Prostate gland (tissue), 2 donors: ENCODE data around the gene C1orf94. TPM values are rescaled to one million over a fixed set of nuclear protein-coding genes. Genes with fewer than 3 reads are reported as not detected.
"Not testable (repeated sequence)": the region's sequence is repeated elsewhere in the genome, so short reads cannot be mapped to it uniquely, and the experiment has no call there.

Experiments used
- DNase-seq: peaks from one replicate; pipeline ENCODE4 v3.0.0-alpha.2; 2019; ENCODE audit warnings: low spot score
- H3K27ac ChIP-seq, 2 donors: fragments of 200-600 bp; sonication (generic); 2 replicates each; pipeline ENCODE4 v1.5.1; 2017 to 2019
- H3K27me3 ChIP-seq: fragments of 200-600 bp; sonication (generic); replicated peaks from 2 replicates; pipeline ENCODE4 v1.5.1; 2019; ENCODE audit not compliant: insufficient read depth
- H3K36me3 ChIP-seq, 2 donors: fragments of 200-600 bp; sonication (generic); 1 replicate in 1 of 2; 2 replicates in 1 of 2; pipeline versions ENCODE4 v1.5.1 to v1.8.1; 2017 to 2019
- H3K4me1 ChIP-seq: fragments of 200-600 bp; sonication (generic); replicated peaks from 2 replicates; pipeline ENCODE4 v1.5.1; 2019
- H3K4me3 ChIP-seq, 2 donors: fragments of 200-600 bp; sonication (generic); 2 replicates each; pipeline ENCODE4 v1.5.1; 2017 to 2019
- H3K9me3 ChIP-seq: fragments of 200-600 bp; sonication (generic); 2 replicates; pipeline ENCODE4 v1.5.1; 2017
- POLR2A ChIP-seq: fragments of 450-650 bp; IDR thresholded peaks from one replicate; pipeline ENCODE4 v1.6.1; 2016; ENCODE audit warnings: antibody characterized with exemption, mild to moderate bottlenecking
- POLR2AphosphoS5 ChIP-seq: sonication (generic); formaldehyde crosslinking; IDR thresholded peaks from one replicate; pipeline ENCODE4 v1.6.1; 2017; ENCODE audit warnings: antibody characterized with exemption
- WGBS: methylation state at CpG from one replicate; pipeline ENCODE4 v1.1.5; 2018; 5-methylcytosine and 5-hydroxymethylcytosine counted together
- intact Hi-C: fragments of 100-400 bp; cut with DNase I; formaldehyde crosslinking; loops from one replicate; pipeline ENCODE4 v1.14.2; 2022
- total RNA-seq, 2 donors: library from RNA; depleted of rRNA; stranded (reverse); fragments of >200 nt; gene quantifications; one replicate each; pipeline ENCODE4 v1.1.0, GENCODE V29; 2016
- TF ChIP-seq, protein P1 (sequence below), 4 experiments: fragments of 200-600 bp in 2 of 4; fragments of 450-650 bp in 2 of 4; sonication (generic) in 2 of 4; IDR thresholded peaks; 1 replicate in 3 of 4; 2 replicates in 1 of 4; pipeline ENCODE4 v1.5.1; 2016 to 2019; ENCODE audit warnings: antibody characterized with exemption in 4 of 4, mild to moderate bottlenecking in 2 of 4, moderate library complexity in 2 of 4

C1orf94 gene
- total RNA-seq, 2 donors from 2014 or later: 2.3 TPM; not detected in 1

DNA sequence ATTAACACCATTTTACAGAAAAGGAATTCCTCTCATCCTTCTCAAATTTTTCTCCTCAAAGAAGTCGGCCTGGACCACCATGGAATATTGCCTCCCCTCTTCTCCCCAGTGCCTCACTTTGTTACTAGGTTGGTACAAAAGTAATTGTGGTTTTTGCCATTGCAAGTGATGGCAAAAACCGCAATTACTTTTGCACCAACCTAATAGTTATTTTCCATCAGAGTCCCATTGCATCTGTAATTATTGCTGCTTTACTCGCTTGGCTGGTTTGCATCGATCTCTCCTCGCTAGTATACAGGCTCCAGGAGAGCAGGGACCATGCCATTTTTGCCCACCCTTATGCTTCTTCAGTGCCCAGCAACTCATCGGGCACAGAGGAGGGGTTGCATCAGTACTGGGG, 963 bp upstream of the C1orf94 start:
- TF ChIP-seq POLR2AphosphoS5: no peak
- TF ChIP-seq POLR2A: no peak
- TF ChIP-seq, protein P1, sequence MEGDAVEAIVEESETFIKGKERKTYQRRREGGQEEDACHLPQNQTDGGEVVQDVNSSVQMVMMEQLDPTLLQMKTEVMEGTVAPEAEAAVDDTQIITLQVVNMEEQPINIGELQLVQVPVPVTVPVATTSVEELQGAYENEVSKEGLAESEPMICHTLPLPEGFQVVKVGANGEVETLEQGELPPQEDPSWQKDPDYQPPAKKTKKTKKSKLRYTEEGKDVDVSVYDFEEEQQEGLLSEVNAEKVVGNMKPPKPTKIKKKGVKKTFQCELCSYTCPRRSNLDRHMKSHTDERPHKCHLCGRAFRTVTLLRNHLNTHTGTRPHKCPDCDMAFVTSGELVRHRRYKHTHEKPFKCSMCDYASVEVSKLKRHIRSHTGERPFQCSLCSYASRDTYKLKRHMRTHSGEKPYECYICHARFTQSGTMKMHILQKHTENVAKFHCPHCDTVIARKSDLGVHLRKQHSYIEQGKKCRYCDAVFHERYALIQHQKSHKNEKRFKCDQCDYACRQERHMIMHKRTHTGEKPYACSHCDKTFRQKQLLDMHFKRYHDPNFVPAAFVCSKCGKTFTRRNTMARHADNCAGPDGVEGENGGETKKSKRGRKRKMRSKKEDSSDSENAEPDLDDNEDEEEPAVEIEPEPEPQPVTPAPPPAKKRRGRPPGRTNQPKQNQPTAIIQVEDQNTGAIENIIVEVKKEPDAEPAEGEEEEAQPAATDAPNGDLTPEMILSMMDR (IDR thresholded peaks at IDR 0.05): no peak
- intact Hi-C loops: no loop called here
- Histone ChIP-seq H3K36me3 (no peaks in the 10 kb centered on the region), H3K27me3 (peaks cover 23% of the 10 kb centered on the region), H3K4me3 (no peak overlapping the region), H3K27ac (no peak overlapping the region), H3K4me1 (no peaks in the 10 kb centered on the region), H3K9me3 (no peaks in the 10 kb centered on the region)
- DNase-seq: no peak
- WGBS: 82% methylated on average over 6 of the region's 6 CpGs

DNA sequence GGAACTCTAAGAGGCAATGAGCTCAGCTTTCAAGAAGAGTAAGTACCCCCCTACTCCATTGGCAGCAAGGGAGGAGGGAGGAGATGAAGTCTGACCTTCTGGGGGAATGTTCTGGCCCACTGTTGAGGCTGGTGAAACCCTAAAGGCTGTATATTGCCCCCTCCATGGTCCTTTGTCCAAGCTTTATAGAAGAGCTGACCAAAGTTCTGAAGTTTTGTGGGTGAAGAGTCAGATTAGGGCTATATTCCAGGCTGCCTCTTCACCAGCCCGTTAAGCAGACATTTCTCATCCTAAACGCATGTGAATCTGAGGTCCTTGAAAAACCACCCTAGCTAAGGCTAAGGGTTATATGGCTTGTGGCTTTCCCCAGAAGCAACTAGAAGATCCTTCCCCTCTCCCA, 1.4 kb downstream of the C1orf94 start:
- peaks cover 23% of the 10 kb centered on the region for H3K27me3 ChIP-seq
- 55% methylated on average over 2 of the region's 2 CpGs for WGBS
- H3K4me1 ChIP-seq: no peaks in the 10 kb centered on the region
- no peak overlapping the region for H3K27ac ChIP-seq
- no peaks in the 10 kb centered on the region for H3K9me3 ChIP-seq
- no peaks in the 10 kb centered on the region for H3K36me3 ChIP-seq
- TF ChIP-seq POLR2A (no peak), POLR2AphosphoS5 (no peak)
- no peak for DNase-seq
- H3K4me3 ChIP-seq: no peak overlapping the region
- intact Hi-C loops: no loop called here

DNA sequence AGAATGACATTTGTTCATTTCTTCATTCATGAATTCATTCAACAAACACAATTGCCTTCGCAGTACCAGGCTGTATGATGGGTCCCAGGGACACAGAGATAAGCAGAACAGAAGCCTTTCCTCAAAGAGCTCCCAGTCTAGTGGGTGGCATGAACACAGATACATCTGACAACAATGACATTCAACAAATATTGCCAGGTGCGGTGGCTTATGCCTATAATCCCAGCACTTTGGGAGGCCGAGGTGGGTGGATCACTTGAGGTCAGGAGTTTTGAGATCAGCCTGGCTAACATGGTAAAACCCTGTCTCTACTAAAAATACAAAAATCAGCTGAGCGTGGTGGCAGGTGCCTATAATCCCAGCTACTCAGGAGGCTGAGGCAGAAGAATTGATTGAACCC, 6.7 kb downstream of the C1orf94 start:
- 92% methylated on average over 4 of the region's 4 CpGs for WGBS
- DNase-seq, H3K4me3 ChIP-seq: not testable (repeated sequence)

DNA sequence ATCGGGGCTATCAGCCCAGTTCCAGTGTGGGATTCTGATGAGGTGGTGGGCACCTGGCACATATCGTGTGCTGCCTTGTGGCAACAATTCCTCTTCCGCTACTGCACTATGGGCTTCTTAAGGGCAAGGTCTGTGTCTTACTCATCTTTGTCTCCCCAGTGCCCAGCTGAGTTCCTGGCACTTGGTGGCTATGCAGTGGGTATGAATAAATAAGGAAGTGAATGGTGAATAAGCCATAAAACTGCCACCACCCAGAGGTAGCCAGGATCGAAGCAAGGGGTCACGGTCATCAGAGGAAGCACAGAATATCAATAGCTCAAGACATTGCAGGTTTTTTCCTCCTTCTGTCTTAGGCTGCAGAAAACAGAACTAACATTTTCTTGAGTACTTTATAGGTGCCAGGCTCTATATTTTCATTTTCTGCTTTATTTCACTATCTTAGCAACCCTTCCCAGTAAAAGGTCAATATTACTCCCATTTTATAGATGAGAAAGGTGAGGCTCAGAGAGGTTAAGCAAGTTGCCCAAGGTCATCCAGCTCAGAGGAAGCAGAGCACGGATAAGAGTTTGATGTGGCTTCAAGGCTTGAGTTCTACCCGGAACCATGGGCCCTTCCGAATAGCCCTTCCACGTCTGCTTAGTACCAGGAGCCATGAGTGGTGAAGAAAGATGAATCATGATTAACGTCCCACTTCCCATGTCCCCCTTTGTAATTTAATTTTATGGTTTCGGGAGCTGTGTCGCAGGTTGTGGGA, 10.2 kb downstream of the C1orf94 start:
- TF ChIP-seq POLR2A (no peak), POLR2AphosphoS5 (no peak)
- TF ChIP-seq, protein P1 (IDR thresholded peaks at IDR 0.05): no peak
- Histone ChIP-seq H3K36me3 (no peaks in the 10 kb centered on the region), H3K9me3 (no peaks in the 10 kb centered on the region), H3K4me1 (no peaks in the 10 kb centered on the region), H3K27ac (no peak overlapping the region), H3K27me3 (peaks cover 2% of the 10 kb centered on the region), H3K4me3 (no peak overlapping the region)
- WGBS: 69% methylated on average over 12 of the region's 12 CpGs
- intact Hi-C loops: no loop called here
- DNase-seq: no peak

More for the DNA sequence above, 6.7 kb downstream of the C1orf94 start:
- H3K27ac ChIP-seq, H3K36me3 ChIP-seq, H3K9me3 ChIP-seq, intact Hi-C loops, H3K4me1 ChIP-seq: not testable (repeated sequence)
- peaks cover 12% of the 10 kb centered on the region for H3K27me3 ChIP-seq

DNA sequence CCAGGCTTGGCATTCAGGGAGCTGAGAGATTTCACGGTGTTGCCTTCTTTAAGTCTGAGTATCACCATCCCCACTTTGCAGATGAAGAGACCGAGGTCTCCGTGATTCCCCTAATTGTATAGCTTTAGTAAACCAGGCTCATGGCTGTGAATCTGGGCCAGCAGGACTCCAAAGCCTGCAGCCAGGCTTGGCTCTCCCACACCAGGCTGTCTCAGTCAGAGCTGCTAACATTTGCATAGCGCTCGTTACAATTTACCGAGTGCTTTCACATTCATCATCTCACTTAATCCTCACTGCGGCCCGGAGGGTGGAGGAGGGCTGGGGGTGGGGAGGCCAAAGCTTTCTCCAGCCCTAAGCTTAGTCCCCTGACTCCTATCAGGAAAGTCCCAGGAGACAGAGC, 11.7 kb downstream of the C1orf94 start:
- Histone ChIP-seq H3K9me3 (no peaks in the 10 kb centered on the region), H3K4me1 (no peaks in the 10 kb centered on the region), H3K27ac (no peak overlapping the region), H3K27me3 (no peaks in the 10 kb centered on the region), H3K4me3 (no peak overlapping the region), H3K36me3 (no peaks in the 10 kb centered on the region)
- TF ChIP-seq POLR2A: no peak
- TF ChIP-seq, protein P1 (IDR thresholded peaks at IDR 0.05): no peak
- no peak for TF ChIP-seq POLR2AphosphoS5
- intact Hi-C loops: no loop called here
- DNase-seq: no peak
- WGBS: 19% methylated on average over 8 of the region's 8 CpGs

GRCh38 chr1:34188985-34189384, 12.3 kb downstream of the C1orf94 start:
- Histone ChIP-seq H3K27ac (no peak overlapping the region), H3K36me3 (no peaks in the 10 kb centered on the region), H3K4me3 (no peak overlapping the region), H3K4me1 (no peaks in the 10 kb centered on the region), H3K9me3 (no peaks in the 10 kb centered on the region), H3K27me3 (no peaks in the 10 kb centered on the region)
- intact Hi-C loops: no loop called here
- DNase-seq: no peak
- WGBS: 89% methylated on average over 4 of the region's 4 CpGs
- TF ChIP-seq POLR2A: no peak
- TF ChIP-seq POLR2AphosphoS5: no peak
- TF ChIP-seq, protein P1 (IDR thresholded peaks at IDR 0.05): no peak
